B cell (primary cell): ENCODE results near the gene SLC2A13. TPM values are rescaled to one million over a fixed set of nuclear protein-coding genes. Genes with fewer than 3 reads are reported as not detected.

Experiments
- ATAC-seq: fragments of 200-7000 bp; cut with Tn5 transposase; one replicate; pipeline ENCODE4 v1.10.0; 2021; ENCODE audit warnings: low read depth, mild to moderate bottlenecking, moderate number of reproducible peaks, moderate library complexity
- CTCF ChIA-PET: fragments of 350-600 bp; sonication (Branson Sonifier 250); formaldehyde crosslinking; loops from one replicate; lab custom pipeline; 2021; ENCODE audit warnings: antibody characterized with exemption, inconsistent platforms; lab: Charles Lee
- POLR2A ChIA-PET: fragments of 350-600 bp; sonication (Branson Sonifier 250); formaldehyde crosslinking; loops from one replicate; lab custom pipeline; 2021; ENCODE audit warnings: antibody characterized with exemption; lab: Charles Lee
- DNase-seq: peaks from one replicate; pipeline ENCODE4 v3.0.0; 2013
- H2AFZ ChIP-seq: 2 replicates; pipeline ENCODE4 v1.6.1; 2012; ENCODE audit warnings: mild to moderate bottlenecking, low read depth, low read length; ENCODE audit not compliant: insufficient read depth, poor library complexity, severe bottlenecking
- H3K27ac ChIP-seq, 2 donors: 1 replicate in 1 of 2; 2 replicates in 1 of 2; pipeline ENCODE4 v1.5.1; 2012 to 2013; ENCODE audit warnings: low read length in 2 of 2, mild to moderate bottlenecking in 2 of 2, moderate library complexity in 1 of 2
- H3K27me3 ChIP-seq, 4 experiments: fragments of 200-600 bp in 1 of 4; sonication (generic) in 1 of 4; replicated peaks in 1 of 4; 1 replicate in 2 of 4; 2 replicates in 2 of 4; pipeline versions ENCODE4 v1.6.1 to v1.7.0; 2013 to 2016; ENCODE audit warnings: low read length in 3 of 4, mild to moderate bottlenecking in 2 of 4, mixed read lengths in 1 of 4, moderate library complexity in 1 of 4; ENCODE audit not compliant: insufficient read depth in 4 of 4, control insufficient read depth in 3 of 4; ENCODE audit errors: control extremely low read depth in 1 of 4
- H3K36me3 ChIP-seq, 2 experiments: replicated peaks in 1 of 2; 1 replicate in 1 of 2; 2 replicates in 1 of 2; pipeline versions ENCODE4 v1.6.1 to v1.7.1; 2013; ENCODE audit warnings: low read length in 1 of 2; ENCODE audit not compliant: insufficient read depth in 2 of 2, control insufficient read depth in 1 of 2; ENCODE audit errors: control extremely low read depth in 1 of 2, extremely low read depth in 1 of 2
- H3K4me1 ChIP-seq, 2 donors: fragments of 200-600 bp in 1 of 2; sonication (generic) in 1 of 2; 1 replicate in 1 of 2; 2 replicates in 1 of 2; pipeline versions ENCODE4 v1.5.1 to v1.6.1; 2013 to 2017; ENCODE audit warnings: low read length in 2 of 2; ENCODE audit not compliant: control insufficient read depth in 2 of 2, insufficient read depth in 2 of 2
- H3K4me2 ChIP-seq: replicated peaks from 2 replicates; pipeline ENCODE3; 2012; ENCODE audit warnings: mild to moderate bottlenecking, low read depth, low read length; ENCODE audit not compliant: poor library complexity, severe bottlenecking
- H3K4me3 ChIP-seq, 5 experiments: fragments of 200-600 bp in 1 of 5; sonication (generic) in 1 of 5; 1 replicate in 3 of 5; 2 replicates in 2 of 5; pipeline versions ENCODE4 v1.5.1 to v1.7.0; 2011 to 2016; ENCODE audit warnings: low read length in 4 of 5, mild to moderate bottlenecking in 4 of 5, low read depth in 2 of 5, control low read depth in 1 of 5, moderate library complexity in 1 of 5; ENCODE audit not compliant: insufficient read depth in 1 of 5; ENCODE audit errors: control extremely low read depth in 1 of 5, extremely low read depth in 1 of 5
- H3K79me2 ChIP-seq: fragments of 200-600 bp; sonication (generic); one replicate; pipeline ENCODE4 v1.6.0; 2016; ENCODE audit warnings: low read length; ENCODE audit not compliant: control insufficient read depth, insufficient read depth
- H3K9ac ChIP-seq: fragments of 200-600 bp; sonication (generic); 2 replicates; pipeline ENCODE4 v1.6.1; 2017; ENCODE audit warnings: mild to moderate bottlenecking, low read length, moderate library complexity
- H3K9me3 ChIP-seq, 3 donors: one replicate each; pipeline versions ENCODE4 v1.6.1 to v1.7.1; 2013; ENCODE audit warnings: low read length in 2 of 3; ENCODE audit not compliant: control insufficient read depth in 2 of 3, insufficient read depth in 1 of 3; ENCODE audit errors: control extremely low read depth in 1 of 3
- H4K20me1 ChIP-seq: 2 replicates; pipeline ENCODE4 v1.6.0; 2012; ENCODE audit warnings: mild to moderate bottlenecking, low read length; ENCODE audit not compliant: insufficient read depth, control insufficient read depth, poor library complexity, severe bottlenecking
- H3K27ac Mint-ChIP-seq: one replicate; pipeline ENCODE4 v1.8.0; 2021; ENCODE audit warnings: mixed read lengths
- H3K27me3 Mint-ChIP-seq: one replicate; pipeline ENCODE4 v1.8.0; 2021; ENCODE audit warnings: mixed read lengths
- H3K4me1 Mint-ChIP-seq: one replicate; pipeline ENCODE4 v1.8.0; 2021; ENCODE audit warnings: mixed read lengths
- H3K4me3 Mint-ChIP-seq: one replicate; pipeline ENCODE4 v1.8.0; 2021; ENCODE audit warnings: mixed read lengths
- H3K9me3 Mint-ChIP-seq: one replicate; pipeline ENCODE4 v1.8.0; 2022; ENCODE audit warnings: mixed read lengths; ENCODE audit not compliant: insufficient read depth
- CTCF ChIP-seq: fragments of 200-600 bp; IDR thresholded peaks from one replicate; pipeline ENCODE4 v1.8.0; 2022; ENCODE audit warnings: antibody characterized with exemption, mild to moderate bottlenecking
- EZH2 ChIP-seq: IDR thresholded peaks from 2 replicates; pipeline ENCODE4 v1.6.1; 2012; ENCODE audit warnings: borderline replicate concordance, low read depth, mild to moderate bottlenecking, moderate library complexity, low read length; ENCODE audit not compliant: insufficient read depth, poor library complexity, severe bottlenecking
- WGBS: methylation state at CpG from one replicate; pipeline ENCODE4 v1.1.5; 2013; ENCODE audit warnings: missing lambda C conversion rate; ENCODE audit not compliant: insufficient coverage; 5-methylcytosine and 5-hydroxymethylcytosine counted together
- intact Hi-C: fragments of 100-400 bp; cut with micrococcal nuclease; formaldehyde crosslinking; loops from one replicate; pipeline ENCODE4 v1.10.0; 2022
- polyA plus RNA-seq: library from polyadenylated mRNA; depleted of rRNA; stranded (reverse); fragments of >200 nt; gene quantifications from 2 replicates; pipeline ENCODE4 v1.2.3, GENCODE V29; 2012
- total RNA-seq, 2 donors: library from RNA; stranded (reverse); fragments of 120-200 nt in 1 of 2; gene quantifications; 1 replicate in 1 of 2; 2 replicates in 1 of 2; pipeline versions ENCODE4 v1.2.3 to v1.2.4, GENCODE V29; 2013 to 2022

The SLC2A13 gene
- total and polyA plus RNA-seq, 2 donors (not counting 1 experiment from before 2014, with no cell fraction given): 2.1 to 8.6 TPM

GRCh38 chr12:39935275-39935674, 170.6 kb downstream of the SLC2A13 start:
- ChIA-PET CTCF (no interaction called here), POLR2A (no interaction called here)
- H3K27ac Mint-ChIP-seq: no peak overlapping the region
- intact Hi-C loops: no loop called here
- H3K4me3 ChIP-seq: no peak overlapping the region
- H3K27me3 ChIP-seq: no peaks in the 10 kb centered on the region
- no peaks in the 10 kb centered on the region for H3K79me2 ChIP-seq
- H3K4me1 Mint-ChIP-seq: peaks cover 8% of the 10 kb centered on the region
- no peak overlapping the region for H3K9ac ChIP-seq
- H4K20me1 ChIP-seq: no peaks in the 10 kb centered on the region
- H3K36me3 ChIP-seq: no peaks in the 10 kb centered on the region
- H3K4me3 Mint-ChIP-seq: no peak overlapping the region
- no peak overlapping the region for H2AFZ ChIP-seq
- no peak overlapping the region for H3K27ac ChIP-seq
- TF ChIP-seq CTCF (no peak), EZH2 (no peak)
- ATAC-seq (no peak), DNase-seq (no peak)
- no peaks in the 10 kb centered on the region for H3K9me3 ChIP-seq
- H3K9me3 Mint-ChIP-seq: no peaks in the 10 kb centered on the region
- no CpG with 5 or more reads among the region's 1 CpG for WGBS
- H3K27me3 Mint-ChIP-seq: no peaks in the 10 kb centered on the region
- H3K4me1 ChIP-seq: no peaks in the 10 kb centered on the region
- H3K4me2 ChIP-seq: no peak overlapping the region

- no peak for TF ChIP-seq CTCF
- no peak for TF ChIP-seq EZH2
- Histone ChIP-seq H3K79me2 (no peaks in the 10 kb centered on the region), H3K9me3 (no peaks in the 10 kb centered on the region), H2AFZ (no peak overlapping the region), H3K4me2 (no peak overlapping the region), H3K27ac (no peak overlapping the region), H3K4me3 (no peak overlapping the region), H3K36me3 (no peaks in the 10 kb centered on the region), H3K9ac (no peak overlapping the region), H3K27me3 (no peaks in the 10 kb centered on the region), H3K4me1 (no peaks in the 10 kb centered on the region), H4K20me1 (no peaks in the 10 kb centered on the region)
- Mint-ChIP-seq H3K4me1 (peaks cover 8% of the 10 kb centered on the region), H3K9me3 (no peaks in the 10 kb centered on the region), H3K4me3 (no peak overlapping the region), H3K27ac (no peak overlapping the region), H3K27me3 (no peaks in the 10 kb centered on the region)
- DNase-seq (no peak), ATAC-seq (no peak)
- CTCF ChIA-PET: no interaction called here
- POLR2A ChIA-PET: no interaction called here
- intact Hi-C loops: no loop called here
These were observed 174.0 kb downstream of the SLC2A13 start for GRCh38 chr12:39931857-39932256.
